Suppressor macrophage treated with lipopolysaccharide for 4 hours (primary cell): ENCODE measurements around the gene TLR9.
"Not testable (repeated sequence)": the region's sequence is repeated elsewhere in the genome, so short reads cannot be mapped to it uniquely, and the experiment has no call there.

Experiments used
- DNase-seq: peaks from one replicate; pipeline ENCODE4 v3.0.0-alpha.2; 2020

TLR9 gene, protein sequence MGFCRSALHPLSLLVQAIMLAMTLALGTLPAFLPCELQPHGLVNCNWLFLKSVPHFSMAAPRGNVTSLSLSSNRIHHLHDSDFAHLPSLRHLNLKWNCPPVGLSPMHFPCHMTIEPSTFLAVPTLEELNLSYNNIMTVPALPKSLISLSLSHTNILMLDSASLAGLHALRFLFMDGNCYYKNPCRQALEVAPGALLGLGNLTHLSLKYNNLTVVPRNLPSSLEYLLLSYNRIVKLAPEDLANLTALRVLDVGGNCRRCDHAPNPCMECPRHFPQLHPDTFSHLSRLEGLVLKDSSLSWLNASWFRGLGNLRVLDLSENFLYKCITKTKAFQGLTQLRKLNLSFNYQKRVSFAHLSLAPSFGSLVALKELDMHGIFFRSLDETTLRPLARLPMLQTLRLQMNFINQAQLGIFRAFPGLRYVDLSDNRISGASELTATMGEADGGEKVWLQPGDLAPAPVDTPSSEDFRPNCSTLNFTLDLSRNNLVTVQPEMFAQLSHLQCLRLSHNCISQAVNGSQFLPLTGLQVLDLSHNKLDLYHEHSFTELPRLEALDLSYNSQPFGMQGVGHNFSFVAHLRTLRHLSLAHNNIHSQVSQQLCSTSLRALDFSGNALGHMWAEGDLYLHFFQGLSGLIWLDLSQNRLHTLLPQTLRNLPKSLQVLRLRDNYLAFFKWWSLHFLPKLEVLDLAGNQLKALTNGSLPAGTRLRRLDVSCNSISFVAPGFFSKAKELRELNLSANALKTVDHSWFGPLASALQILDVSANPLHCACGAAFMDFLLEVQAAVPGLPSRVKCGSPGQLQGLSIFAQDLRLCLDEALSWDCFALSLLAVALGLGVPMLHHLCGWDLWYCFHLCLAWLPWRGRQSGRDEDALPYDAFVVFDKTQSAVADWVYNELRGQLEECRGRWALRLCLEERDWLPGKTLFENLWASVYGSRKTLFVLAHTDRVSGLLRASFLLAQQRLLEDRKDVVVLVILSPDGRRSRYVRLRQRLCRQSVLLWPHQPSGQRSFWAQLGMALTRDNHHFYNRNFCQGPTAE

DNA sequence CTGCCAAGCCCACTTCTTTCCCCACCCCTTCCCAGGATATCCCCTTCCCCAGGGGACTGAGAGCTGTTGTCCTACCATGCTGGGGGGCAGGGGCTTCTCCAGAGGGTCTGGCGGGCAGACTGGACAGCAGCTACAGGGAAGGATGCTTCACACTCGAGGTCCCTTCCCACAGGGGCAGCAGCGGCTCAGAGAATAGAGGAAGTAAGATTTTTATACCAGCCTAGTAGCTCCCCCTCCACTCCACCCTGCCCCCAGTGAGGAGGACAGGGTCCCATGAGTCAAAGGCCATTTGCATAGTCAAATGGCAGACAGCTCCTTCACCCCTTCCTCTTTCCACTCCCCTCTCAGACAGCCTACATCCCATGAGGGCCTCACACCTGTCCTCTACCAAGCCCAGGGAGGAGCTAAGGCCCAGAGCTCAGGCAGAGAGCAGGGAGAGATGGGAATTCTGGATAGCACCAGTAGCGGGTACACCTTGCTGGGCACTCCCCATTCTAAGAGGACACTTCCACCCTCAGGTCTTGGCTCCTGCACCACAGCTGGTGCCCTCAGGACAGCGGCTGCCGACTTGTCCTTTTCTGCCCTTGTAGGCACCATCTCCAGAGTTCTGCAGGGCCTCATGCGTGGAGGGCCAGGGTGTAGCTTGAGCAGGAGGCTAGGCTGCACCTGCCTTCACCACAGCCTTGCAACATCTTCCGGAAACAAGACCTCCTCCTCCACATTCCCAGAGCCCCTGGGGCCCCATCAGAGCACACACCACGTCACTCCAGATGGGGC lies at the start of gene TLR9:
TLR9 (minus strand) TSS at position 194 of the 777 bp plus-strand sequence; CDS start at position 78, 116 bp downstream.
- DNase-seq = peak; percentile 74

GRCh38 chr3:52274781-52275180 lies 49.3 kb upstream of the TLR9 start:
- DNase-seq = not testable (repeated sequence)

DNA sequence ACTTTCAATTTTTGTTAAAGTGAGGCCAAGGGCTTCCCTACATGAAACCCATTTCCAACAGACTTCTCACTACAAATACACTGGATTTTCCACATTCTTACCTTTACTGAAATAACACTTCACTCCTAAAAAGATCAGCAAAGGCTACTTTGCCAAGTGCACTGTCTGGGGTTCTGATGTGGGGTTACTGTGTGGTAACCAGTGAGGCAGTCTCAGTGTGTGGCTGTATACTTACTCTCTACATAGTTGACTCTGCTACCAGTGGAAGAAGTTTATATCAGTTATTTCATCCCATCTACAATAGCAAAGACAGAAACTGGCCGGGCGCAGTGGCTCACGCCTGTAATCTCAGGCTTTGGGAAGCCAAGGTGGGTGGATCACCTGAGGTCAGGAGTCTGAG lies 47.4 kb upstream of the TLR9 start:
- no peak for DNase-seq

DNA sequence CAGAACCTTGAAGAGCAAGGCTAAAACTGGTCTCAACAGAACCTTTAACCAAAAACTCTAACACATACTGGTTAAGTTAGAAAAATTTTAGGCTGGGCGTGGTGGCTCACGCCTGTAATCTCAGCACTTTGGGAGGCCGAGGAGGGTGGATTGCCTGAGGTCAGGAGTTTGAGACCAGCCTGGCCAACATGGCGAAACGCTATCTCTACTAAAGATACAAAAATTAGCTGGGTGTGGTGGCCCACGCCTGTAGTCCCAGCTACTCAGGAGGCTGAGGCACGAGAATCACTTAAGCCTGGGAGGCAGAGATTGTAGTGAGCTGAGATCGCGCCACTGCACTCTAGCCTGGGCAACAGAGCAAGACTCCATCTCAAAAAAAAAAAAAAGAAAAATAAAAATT lies 46.7 kb upstream of the TLR9 start:
- DNase-seq = not testable (repeated sequence)

DNA sequence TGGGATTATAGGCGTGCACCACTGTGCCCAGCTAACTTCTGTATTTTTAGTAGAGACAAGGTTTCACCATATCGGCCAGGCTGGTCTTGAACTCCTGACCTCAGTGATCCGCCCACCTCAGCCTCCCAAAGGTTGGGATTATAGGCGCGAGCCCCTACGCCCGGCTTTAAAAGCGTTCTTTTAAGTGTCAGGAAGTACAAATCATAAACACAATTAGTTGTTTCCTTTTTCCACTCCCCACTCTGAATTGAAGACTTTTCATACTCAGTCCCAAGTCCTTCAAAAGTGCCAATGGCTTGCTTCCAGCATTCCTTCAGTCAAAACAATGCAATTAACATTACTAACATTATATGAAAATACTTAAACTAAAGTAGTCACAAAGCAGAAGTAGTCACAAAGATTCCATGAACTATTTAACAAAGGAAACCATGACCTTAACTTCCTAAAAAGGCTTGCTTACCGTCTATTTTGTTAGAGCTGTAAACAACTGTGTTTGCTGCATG lies 44.9 kb upstream of the TLR9 start:
- peak; percentile 62 for DNase-seq

DNA sequence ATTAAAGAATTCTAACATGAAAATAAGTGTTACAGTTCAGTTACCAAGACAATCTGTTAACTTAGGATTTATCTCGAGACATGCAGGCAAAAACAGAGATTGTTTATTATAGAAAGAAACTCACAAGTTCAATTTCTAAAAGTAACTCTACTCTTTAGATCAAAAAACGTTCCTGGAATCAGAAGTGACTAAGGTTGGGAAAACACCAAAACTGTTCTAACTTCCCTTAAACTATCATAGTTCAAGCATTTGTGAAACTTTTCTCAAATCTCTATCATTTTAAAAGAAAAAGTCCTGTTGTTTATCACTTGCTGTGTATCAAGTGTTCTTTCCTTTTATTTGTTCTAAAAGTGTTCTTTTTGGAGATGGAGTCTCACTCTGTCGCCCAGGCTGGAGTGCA lies 44.3 kb upstream of the TLR9 start:
- DNase-seq = peak; percentile 72

- no peak for DNase-seq
These were observed 42.6 kb upstream of the TLR9 start for GRCh38 chr3:52268036-52268435.

- DNase-seq = no peak
These were observed 39.9 kb upstream of the TLR9 start for GRCh38 chr3:52265387-52265786.

GRCh38 chr3:52262447-52262846 lies 37.0 kb upstream of the TLR9 start:
- DNase-seq = no peak

- no peak for DNase-seq
These were observed 34.0 kb upstream of the TLR9 start for GRCh38 chr3:52259448-52259847.

GRCh38 chr3:52259035-52259434 lies 33.6 kb upstream of the TLR9 start:
- DNase-seq = no peak

GRCh38 chr3:52257911-52258310 lies 32.5 kb upstream of the TLR9 start:
- no peak for DNase-seq

GRCh38 chr3:52256622-52257021 lies 31.2 kb upstream of the TLR9 start:
- no peak for DNase-seq

GRCh38 chr3:52256159-52256558 lies 30.7 kb upstream of the TLR9 start:
- DNase-seq = no peak

GRCh38 chr3:52254608-52255007 lies 29.2 kb upstream of the TLR9 start:
- no peak for DNase-seq

GRCh38 chr3:52253314-52254304 lies 28.2 kb upstream of the TLR9 start:
- DNase-seq = peak; percentile 92

DNA sequence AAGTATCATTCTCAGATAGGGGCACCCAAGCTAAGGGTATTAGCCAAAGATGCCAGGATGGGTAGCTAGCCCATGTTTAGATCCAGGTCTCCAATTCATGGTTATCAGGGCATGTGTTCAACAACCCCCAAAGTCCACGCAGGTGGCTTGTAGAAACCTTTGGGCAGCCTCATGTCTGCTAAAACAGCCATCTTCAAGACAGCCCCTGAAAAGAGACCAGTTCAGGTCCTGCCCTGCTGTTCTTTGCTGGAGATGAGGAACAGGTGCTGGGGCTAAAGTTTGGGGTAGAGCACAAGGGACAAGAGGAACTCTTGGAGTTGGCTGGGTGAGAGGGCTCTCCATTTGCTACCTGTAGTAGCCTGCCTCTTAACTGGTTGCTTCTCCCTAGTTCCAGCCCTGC lies 24.7 kb upstream of the TLR9 start:
- DNase-seq = no peak

GRCh38 chr3:52249683-52250082 lies 24.2 kb upstream of the TLR9 start:
- DNase-seq = no peak

DNA sequence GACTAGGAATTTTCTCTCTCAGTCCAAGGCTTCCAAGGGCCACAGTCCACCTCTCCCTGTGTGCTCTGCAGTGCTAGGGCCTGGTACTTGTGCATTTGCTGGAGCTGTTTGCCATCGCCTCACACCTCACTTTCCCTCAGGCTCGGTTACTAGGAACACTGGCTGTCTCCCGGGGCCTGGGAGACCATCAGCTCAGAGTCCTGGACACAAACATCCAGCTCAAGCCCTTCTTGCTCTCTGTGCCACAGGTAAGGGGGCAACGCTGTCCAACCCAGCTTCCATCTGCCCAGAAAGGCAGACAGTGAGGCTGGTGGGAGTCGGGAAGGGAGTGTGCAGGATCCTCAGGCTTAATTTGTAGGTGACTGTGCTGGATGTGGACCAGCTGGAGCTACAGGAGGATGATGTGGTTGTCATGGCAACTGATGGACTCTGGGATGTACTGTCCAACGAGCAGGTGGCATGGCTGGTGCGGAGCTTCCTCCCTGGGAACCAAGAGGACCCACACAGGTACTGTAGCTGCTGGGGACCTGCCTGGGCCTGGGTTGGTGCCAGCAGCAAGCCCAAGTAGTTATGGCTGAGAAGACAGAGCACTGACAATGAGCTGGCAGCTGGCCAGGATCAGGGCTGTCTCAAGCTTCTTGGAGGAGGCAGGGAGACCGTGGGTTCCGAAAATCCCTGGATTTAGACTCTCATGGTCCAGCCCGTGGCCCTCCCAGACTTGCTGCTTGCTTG lies 23.5 kb upstream of the TLR9 start:
- no peak for DNase-seq

- DNase-seq = no peak
These were observed 22.7 kb upstream of the TLR9 start for GRCh38 chr3:52248165-52248541.
